GM10266 (cell line): ENCODE data around the gene VPS39.
A peak's percentile ranks its signal among the peaks of the same experiment; 100 is the strongest.

Experiments
- DNase-seq: peaks from one replicate; pipeline ENCODE4 v3.0.0; 2012; ENCODE audit errors: extremely low spot score
- CTCF ChIP-seq: IDR thresholded peaks from 2 replicates; pipeline ENCODE4 v1.5.1; 2012; ENCODE audit warnings: mild to moderate bottlenecking, low read depth; ENCODE audit not compliant: control insufficient read depth, insufficient read depth; ENCODE audit errors: missing control alignments

Gene VPS39

GRCh38 chr15:42139596-42139995 lies 68.5 kb downstream of the VPS39 start:
- TF ChIP-seq CTCF = no peak
- DNase-seq = no peak

- DNase-seq = no peak
These were observed 69.1 kb downstream of the VPS39 start for GRCh38 chr15:42138968-42139386.

GRCh38 chr15:42138411-42138810 lies 69.7 kb downstream of the VPS39 start:
- no peak for TF ChIP-seq CTCF
- no peak for DNase-seq

More at GRCh38 chr15:42138968-42139386, 69.1 kb downstream of the VPS39 start:
- TF ChIP-seq CTCF = no peak

- DNase-seq = peak; percentile 47
- peak; percentile 66 for TF ChIP-seq CTCF
These were observed 70.4 kb downstream of the VPS39 start for GRCh38 chr15:42137461-42138261.

- TF ChIP-seq CTCF = no peak
- no peak for DNase-seq
These were observed 71.6 kb downstream of the VPS39 start for GRCh38 chr15:42136513-42136912.

GRCh38 chr15:42135351-42135750 lies 72.8 kb downstream of the VPS39 start:
- TF ChIP-seq CTCF = no peak
- DNase-seq = no peak

- DNase-seq = no peak
These were observed 73.4 kb downstream of the VPS39 start for GRCh38 chr15:42134617-42135245.

More at GRCh38 chr15:42134617-42135245, 73.4 kb downstream of the VPS39 start:
- no peak for TF ChIP-seq CTCF
